ENCODE results near the gene DUSP22. TPM values are rescaled to one million over a fixed set of nuclear protein-coding genes. Genes with fewer than 3 reads are reported as not detected.

The DUSP22 gene
- total RNA-seq, 1 donor from 2014 or later: 22.0 TPM

Other genes starting within 250 kb of the DUSP22 start
- gene IRF4, start 99.3 kb downstream of the DUSP22 start, total RNA-seq: 911 and 929 TPM in 2 replicates